Mesothelial cell of epicardium (in vitro differentiated cells): ENCODE data around the gene DALRD3. TPM values are rescaled to one million over a fixed set of nuclear protein-coding genes. Genes with fewer than 3 reads are reported as not detected.

Experiments
- DNase-seq, 2 experiments: peaks; one replicate each; pipeline ENCODE4 v3.0.0; 2021; ENCODE audit warnings: low spot score in 2 of 2; ENCODE audit not compliant: unreplicated experiment in 2 of 2
- H3K27ac Mint-ChIP-seq: 2 replicates; pipeline ENCODE4 v1.8.0; 2021; ENCODE audit warnings: mixed read lengths
- H3K27me3 Mint-ChIP-seq: 2 replicates; pipeline ENCODE4 v1.8.0; 2021; ENCODE audit warnings: low read depth, mixed read lengths
- H3K36me3 Mint-ChIP-seq: 2 replicates; pipeline ENCODE4 v1.8.0; 2021; ENCODE audit warnings: mixed read lengths
- H3K4me1 Mint-ChIP-seq: 2 replicates; pipeline ENCODE4 v1.8.0; 2021; ENCODE audit warnings: mixed read lengths
- H3K4me3 Mint-ChIP-seq: 2 replicates; pipeline ENCODE4 v1.8.0; 2021; ENCODE audit warnings: mild to moderate bottlenecking, moderate library complexity, mixed read lengths
- H3K9me3 Mint-ChIP-seq: 2 replicates; pipeline ENCODE4 v1.8.0; 2021; ENCODE audit warnings: mixed read lengths
- total RNA-seq: library from RNA; stranded (reverse); gene quantifications from 3 replicates; pipeline ENCODE4 v1.2.1, GENCODE V29; 2021
- TF ChIP-seq, protein P1 (sequence below): fragments of 200-600 bp; sonication (generic); IDR thresholded peaks from one replicate; pipeline ENCODE4 v1.5.0; 2021; ENCODE audit warnings: antibody characterized with exemption; ENCODE audit not compliant: unreplicated experiment

Gene DALRD3
- total RNA-seq, 1 donor from 2014 or later = 23.4 TPM

DNA sequence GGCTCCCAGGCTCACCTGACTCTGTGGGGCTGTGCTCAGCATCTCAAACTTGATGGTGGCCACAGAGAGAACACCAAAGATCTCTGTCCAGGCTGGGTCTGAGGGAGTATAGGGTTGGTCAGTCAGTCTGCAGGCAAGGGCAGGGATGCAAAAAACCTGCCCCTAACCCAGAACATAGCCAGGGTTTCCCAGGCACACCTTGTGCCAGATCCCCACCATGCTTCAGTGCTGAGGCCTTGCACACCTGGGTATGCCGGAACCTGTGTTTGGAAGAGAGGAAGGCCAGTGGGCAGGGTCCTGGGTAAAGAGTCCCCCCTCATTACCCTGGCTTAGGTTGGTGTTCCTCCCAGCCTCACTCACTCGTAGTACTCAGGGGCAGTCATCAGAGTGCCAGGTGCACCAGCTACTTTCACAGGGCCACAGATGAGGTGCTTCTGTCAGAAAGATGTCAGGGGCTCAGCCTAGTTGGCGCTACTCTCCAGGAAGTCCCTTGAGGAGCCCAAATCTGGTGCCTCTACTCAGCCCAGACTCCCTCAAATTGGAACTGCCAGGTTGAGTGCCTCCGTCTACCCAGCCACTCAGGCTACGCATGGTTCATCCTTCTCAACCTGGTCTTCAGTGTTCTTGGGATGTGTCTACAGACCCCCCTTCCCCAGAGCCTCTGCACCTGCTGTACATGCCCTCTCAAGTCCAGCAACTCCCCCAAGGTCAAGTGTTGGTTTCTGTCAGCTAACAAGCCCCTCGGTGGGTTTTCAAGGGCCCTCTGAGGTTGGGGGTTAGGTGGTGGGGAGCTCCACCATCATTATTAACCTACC, 1.8 kb downstream of the DALRD3 start:
- TF ChIP-seq, protein P1, sequence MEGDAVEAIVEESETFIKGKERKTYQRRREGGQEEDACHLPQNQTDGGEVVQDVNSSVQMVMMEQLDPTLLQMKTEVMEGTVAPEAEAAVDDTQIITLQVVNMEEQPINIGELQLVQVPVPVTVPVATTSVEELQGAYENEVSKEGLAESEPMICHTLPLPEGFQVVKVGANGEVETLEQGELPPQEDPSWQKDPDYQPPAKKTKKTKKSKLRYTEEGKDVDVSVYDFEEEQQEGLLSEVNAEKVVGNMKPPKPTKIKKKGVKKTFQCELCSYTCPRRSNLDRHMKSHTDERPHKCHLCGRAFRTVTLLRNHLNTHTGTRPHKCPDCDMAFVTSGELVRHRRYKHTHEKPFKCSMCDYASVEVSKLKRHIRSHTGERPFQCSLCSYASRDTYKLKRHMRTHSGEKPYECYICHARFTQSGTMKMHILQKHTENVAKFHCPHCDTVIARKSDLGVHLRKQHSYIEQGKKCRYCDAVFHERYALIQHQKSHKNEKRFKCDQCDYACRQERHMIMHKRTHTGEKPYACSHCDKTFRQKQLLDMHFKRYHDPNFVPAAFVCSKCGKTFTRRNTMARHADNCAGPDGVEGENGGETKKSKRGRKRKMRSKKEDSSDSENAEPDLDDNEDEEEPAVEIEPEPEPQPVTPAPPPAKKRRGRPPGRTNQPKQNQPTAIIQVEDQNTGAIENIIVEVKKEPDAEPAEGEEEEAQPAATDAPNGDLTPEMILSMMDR = no peak
- Mint-ChIP-seq H3K27me3 (no peaks in the 10 kb centered on the region), H3K9me3 (no peaks in the 10 kb centered on the region), H3K27ac (no peak overlapping the region), H3K36me3 (peaks cover 11% of the 10 kb centered on the region), H3K4me3 (peak overlapping the region; percentile 94), H3K4me1 (peaks cover 24% of the 10 kb centered on the region)
- DNase-seq = no peak

DNA sequence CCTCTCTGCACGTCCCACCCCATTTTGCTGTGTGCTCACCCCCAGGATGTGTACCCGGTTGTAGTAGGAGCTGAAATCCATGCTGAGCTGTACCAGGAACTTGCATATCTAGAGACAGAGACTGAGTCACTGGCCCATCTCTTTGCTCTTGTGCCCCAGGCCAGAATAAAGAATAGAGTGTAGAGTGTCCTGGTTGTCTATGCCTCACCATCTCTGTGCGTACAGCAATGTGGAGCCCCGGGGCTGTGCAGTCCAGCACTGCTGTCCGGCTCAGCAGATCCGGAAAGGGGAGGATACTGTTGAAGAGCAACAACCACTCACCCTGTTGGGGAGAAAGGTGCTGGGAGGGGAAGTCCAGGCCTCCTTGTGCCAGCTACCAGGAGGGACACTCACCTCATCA, 2.6 kb downstream of the DALRD3 start:
- H3K27ac Mint-ChIP-seq = peak overlapping the region; percentile 39
- no peak for DNase-seq
- TF ChIP-seq, protein P1 = no peak
- no peaks in the 10 kb centered on the region for H3K9me3 Mint-ChIP-seq
- H3K36me3 Mint-ChIP-seq = peaks cover 11% of the 10 kb centered on the region
- H3K4me3 Mint-ChIP-seq = peak overlapping the region; percentile 94
- no peaks in the 10 kb centered on the region for H3K27me3 Mint-ChIP-seq
- H3K4me1 Mint-ChIP-seq = peaks cover 22% of the 10 kb centered on the region

DNA sequence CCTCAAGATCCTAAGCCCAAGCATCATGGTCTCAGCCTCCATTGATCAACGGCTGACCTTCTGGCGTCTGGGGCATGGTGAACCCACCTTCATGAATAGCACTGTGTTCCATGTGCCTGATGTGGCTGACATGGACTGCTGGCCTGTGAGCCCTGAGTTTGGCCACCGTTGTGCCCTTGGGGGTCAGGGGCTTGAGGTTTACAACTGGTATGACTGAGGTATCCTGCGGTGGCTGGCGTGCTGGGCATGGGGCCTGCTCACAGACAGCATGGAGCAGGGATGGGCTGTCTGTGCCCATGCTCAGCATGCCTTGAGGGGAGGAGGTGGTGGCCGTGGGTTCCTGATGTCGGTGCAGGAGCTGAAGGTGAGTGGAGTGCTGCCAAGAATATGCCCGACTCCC, 3.3 kb downstream of the DALRD3 start:
- H3K27me3 Mint-ChIP-seq = no peaks in the 10 kb centered on the region
- H3K36me3 Mint-ChIP-seq = peaks cover 11% of the 10 kb centered on the region
- TF ChIP-seq, protein P1 = no peak
- no peak overlapping the region for H3K4me3 Mint-ChIP-seq
- no peaks in the 10 kb centered on the region for H3K9me3 Mint-ChIP-seq
- H3K4me1 Mint-ChIP-seq = peaks cover 16% of the 10 kb centered on the region
- DNase-seq = no peak
- H3K27ac Mint-ChIP-seq = no peak overlapping the region

DNA sequence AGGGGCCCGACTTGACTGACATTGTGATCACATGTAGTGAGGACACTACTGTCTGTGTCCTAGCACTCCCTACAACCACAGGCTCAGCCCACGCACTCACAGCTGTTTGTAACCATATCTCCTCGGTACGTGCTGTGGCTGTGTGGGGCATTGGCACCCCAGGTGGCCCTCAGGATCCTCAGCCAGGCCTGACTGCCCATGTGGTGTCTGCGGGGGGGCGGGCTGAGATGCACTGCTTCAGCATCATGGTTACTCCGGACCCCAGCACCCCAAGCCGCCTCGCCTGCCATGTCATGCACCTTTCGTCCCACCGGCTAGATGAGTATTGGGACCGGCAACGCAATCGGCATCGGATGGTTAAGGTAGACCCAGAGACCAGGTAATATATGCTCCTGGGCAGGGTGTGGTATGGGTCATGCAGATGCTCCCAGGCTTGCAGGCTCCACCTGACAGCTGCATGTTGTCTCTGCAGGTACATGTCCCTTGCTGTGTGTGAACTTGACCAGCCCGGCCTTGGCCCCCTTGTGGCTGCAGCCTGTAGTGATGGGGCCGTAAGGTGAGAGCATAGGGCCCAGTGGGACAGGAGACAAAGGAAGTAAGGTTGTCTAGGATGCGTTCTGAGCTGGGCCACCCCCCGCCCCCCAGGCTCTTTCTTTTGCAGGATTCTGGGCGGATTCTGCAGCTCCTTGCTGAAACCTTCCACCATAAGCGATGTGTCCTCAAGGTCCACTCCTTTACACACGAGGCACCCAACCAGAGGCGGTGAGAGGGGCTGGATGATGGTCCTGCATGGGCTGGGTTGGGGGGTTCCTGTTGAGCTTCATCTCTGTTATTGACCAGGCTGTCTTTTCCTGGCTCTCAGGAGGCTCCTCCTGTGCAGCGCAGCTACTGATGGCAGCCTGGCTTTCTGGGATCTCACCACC, 4.4 kb downstream of the DALRD3 start:
- H3K27me3 Mint-ChIP-seq = no peaks in the 10 kb centered on the region
- TF ChIP-seq, protein P1 = peak; percentile 67
- no peak overlapping the region for H3K27ac Mint-ChIP-seq
- no peak overlapping the region for H3K4me3 Mint-ChIP-seq
- H3K9me3 Mint-ChIP-seq = no peaks in the 10 kb centered on the region
- peaks cover 11% of the 10 kb centered on the region for H3K36me3 Mint-ChIP-seq
- H3K4me1 Mint-ChIP-seq = peaks cover 14% of the 10 kb centered on the region
- no peak for DNase-seq

DNA sequence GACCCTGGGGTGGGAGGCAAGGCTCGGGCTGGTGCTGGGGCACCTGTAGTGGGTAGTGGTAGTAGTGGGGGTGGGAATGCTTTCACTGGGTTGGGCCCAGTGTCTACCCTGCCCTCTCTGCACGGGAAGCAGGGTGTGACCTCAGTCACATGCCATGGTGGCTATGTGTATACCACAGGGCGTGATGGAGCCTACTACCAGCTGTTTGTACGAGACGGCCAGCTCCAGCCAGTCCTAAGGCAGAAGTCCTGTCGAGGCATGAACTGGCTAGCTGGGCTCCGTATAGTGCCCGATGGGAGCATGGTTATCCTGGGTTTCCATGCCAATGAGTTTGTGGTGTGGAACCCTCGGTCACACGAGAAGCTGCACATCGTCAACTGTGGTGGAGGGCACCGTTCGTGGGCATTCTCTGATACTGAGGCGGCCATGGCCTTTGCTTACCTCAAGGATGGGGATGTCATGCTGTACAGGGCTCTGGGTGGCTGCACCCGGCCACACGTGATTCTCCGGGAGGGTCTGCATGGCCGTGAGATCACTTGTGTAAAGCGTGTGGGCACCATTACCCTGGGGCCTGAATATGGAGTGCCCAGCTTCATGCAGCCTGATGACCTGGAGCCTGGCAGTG, 5.2 kb downstream of the DALRD3 start:
- Mint-ChIP-seq H3K27me3 (no peaks in the 10 kb centered on the region), H3K36me3 (peaks cover 11% of the 10 kb centered on the region), H3K4me3 (no peak overlapping the region), H3K27ac (no peak overlapping the region), H3K4me1 (peaks cover 14% of the 10 kb centered on the region), H3K9me3 (no peaks in the 10 kb centered on the region)
- TF ChIP-seq, protein P1 = no peak
- no peak for DNase-seq
